ENCODE data around the gene ZFY. TPM values are rescaled to one million over a fixed set of nuclear protein-coding genes. Genes with fewer than 3 reads are reported as not detected.

ZFY gene
- polyA plus RNA-seq, 3 donors, result 2.0 to 4.3 TPM; not detected in 1

GRCh38 chrY:3023606-3024005, 88.4 kb downstream of the ZFY start:
- no peak overlapping the region for H3K27ac ChIP-seq (ENCODE audit: low read depth, low read length)
- WGBS, 3 donors, result 11 to 66% methylated on average over 2 of the region's 2 CpGs; no CpG with 5 or more reads in 1 of the 3 donors

- 67 to 100% methylated on average over 1 of the region's 1 CpG; no CpG with 5 or more reads in 1 of the 3 donors for WGBS, 3 donors
Observed at GRCh38 chrY:3025357-3025756, 90.2 kb downstream of the ZFY start.

More at GRCh38 chrY:3025357-3025756, 90.2 kb downstream of the ZFY start:
- H3K27ac ChIP-seq (ENCODE audit: low read depth, low read length), result no peak overlapping the region

Other genes with a start within 250 kb of the ZFY start
- gene SRY, start 147.7 kb upstream of the ZFY start, polyA plus RNA-seq, result under 1 TPM in 1 of 3 donors, not detected in 2; 0.13 TPM
- 100 to 1,000 TPM in 2 of 3 donors, under 1 TPM in 1; 0.21 to 506 (median 310) TPM for gene RPS4Y1, start 93.8 kb upstream of the ZFY start, polyA plus RNA-seq

Measured in adipose tissue (tissue), 3 donors.